Activated naive CD8-positive, alpha-beta T cell treated with anti-CD3 and anti-CD28 coated beads for 36 hours (primary cell): ENCODE data around the gene FAM186B. TPM values are rescaled to one million over a fixed set of nuclear protein-coding genes. Genes with fewer than 3 reads are reported as not detected.

ENCODE experiments used
- total RNA-seq, 2 experiments: library from RNA; stranded (reverse); gene quantifications; one replicate each; pipeline ENCODE4 v1.2.3, GENCODE V29; 2021

FAM186B gene
- total RNA-seq, 2 experiments from 2014 or later: 0.14 to 0.41 TPM

Other genes with a start within 250 kb of the FAM186B start
- gene SPATS2, start 238.2 kb downstream of the FAM186B start, total RNA-seq: 1 to 10 TPM; 8.5 to 9.1 TPM
- 10 to 100 TPM; 10.2 to 10.9 TPM for gene KCNH3, start 66.6 kb downstream of the FAM186B start, total RNA-seq
- gene MCRS1, start 37.5 kb downstream of the FAM186B start, total RNA-seq: 10 to 100 TPM; 73.6 to 78.2 TPM
- gene PRPF40B, start 17.9 kb upstream of the FAM186B start, total RNA-seq: 1 to 10 TPM; 8.1 to 8.5 TPM
- gene FMNL3, start 101.8 kb upstream of the FAM186B start, total RNA-seq: 10 to 100 TPM; 20.3 to 22.3 TPM
- 100 to 1,000 TPM; 400 to 410 TPM for gene TMBIM6, start 135.9 kb upstream of the FAM186B start, total RNA-seq
- gene NCKAP5L, start 222.8 kb upstream of the FAM186B start, total RNA-seq: 1 to 10 TPM; 7.9 to 8.9 TPM
- 1 to 10 TPM; 4.1 to 4.3 TPM for gene BCDIN3D, start 237.5 kb upstream of the FAM186B start, total RNA-seq